Measurements from ENCODE around the gene THRB.

The THRB gene

DNA sequence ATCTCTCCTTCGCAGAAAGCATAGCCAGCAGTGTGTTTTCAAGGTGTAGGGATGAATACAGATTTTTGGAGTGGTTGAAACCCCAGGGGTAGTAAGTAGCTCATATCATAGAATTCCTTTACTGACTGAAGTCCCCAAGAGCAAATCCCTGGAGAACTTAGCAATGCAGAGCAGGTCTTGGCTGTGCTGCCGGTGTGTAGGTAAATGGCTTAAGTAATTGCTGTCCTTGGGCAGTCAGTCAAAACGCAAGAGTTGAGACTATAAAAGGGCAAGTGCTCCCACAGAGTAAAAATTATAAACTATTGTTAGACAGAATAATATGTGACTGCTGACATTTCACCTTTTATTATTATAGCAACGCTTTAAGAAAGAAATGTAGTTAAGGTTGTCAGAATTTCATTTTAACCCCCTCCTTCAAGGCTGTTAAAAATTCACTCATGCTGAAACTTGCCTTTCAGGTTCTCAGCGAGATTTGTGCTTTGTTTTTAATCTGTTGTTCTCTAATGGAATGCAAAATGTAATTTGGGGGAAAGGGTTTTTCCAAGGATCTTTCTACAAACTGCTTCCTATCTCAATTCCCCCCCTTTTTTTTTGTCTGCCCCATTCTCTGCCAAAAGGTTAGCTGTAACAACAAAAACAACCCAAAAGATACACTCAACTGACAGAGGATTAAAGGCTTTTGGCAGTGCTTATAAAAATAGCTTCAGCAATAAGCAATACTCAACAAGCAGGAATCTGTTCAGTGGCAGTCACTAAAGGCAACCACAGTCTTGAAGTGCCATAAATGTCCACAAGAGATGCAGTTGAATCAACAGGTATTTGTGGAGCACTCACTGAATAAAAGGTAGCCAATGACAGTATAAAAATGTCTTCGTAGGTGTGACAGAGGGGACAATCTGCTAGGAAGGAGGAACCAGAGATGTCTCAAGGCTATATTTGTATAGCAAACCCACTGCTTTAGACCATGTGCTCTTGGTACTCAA, 105.3 kb downstream of the THRB start:
- H3K4me3 ChIP-seq (ENCODE audit: low read depth, low read length), result no peak overlapping the region
- TF ChIP-seq, protein P1, sequence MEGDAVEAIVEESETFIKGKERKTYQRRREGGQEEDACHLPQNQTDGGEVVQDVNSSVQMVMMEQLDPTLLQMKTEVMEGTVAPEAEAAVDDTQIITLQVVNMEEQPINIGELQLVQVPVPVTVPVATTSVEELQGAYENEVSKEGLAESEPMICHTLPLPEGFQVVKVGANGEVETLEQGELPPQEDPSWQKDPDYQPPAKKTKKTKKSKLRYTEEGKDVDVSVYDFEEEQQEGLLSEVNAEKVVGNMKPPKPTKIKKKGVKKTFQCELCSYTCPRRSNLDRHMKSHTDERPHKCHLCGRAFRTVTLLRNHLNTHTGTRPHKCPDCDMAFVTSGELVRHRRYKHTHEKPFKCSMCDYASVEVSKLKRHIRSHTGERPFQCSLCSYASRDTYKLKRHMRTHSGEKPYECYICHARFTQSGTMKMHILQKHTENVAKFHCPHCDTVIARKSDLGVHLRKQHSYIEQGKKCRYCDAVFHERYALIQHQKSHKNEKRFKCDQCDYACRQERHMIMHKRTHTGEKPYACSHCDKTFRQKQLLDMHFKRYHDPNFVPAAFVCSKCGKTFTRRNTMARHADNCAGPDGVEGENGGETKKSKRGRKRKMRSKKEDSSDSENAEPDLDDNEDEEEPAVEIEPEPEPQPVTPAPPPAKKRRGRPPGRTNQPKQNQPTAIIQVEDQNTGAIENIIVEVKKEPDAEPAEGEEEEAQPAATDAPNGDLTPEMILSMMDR (conservative IDR thresholded peaks at IDR 0.05; ENCODE audit: low read depth, low read length), result no peak
- no peak for DNase-seq (ENCODE audit: low read depth)

GRCh38 chr3:24388611-24389010, 106.0 kb downstream of the THRB start:
- TF ChIP-seq, protein P1 (conservative IDR thresholded peaks at IDR 0.05; ENCODE audit: low read depth, low read length), result no peak
- DNase-seq (ENCODE audit: low read depth), result no peak
- H3K4me3 ChIP-seq (ENCODE audit: low read depth, low read length), result no peak overlapping the region

- no peak for DNase-seq (ENCODE audit: low read depth)
- no peak overlapping the region for H3K4me3 ChIP-seq (ENCODE audit: low read depth, low read length)
- TF ChIP-seq, protein P1 (conservative IDR thresholded peaks at IDR 0.05; ENCODE audit: low read depth, low read length), result no peak
Measured at GRCh38 chr3:24388159-24388558, 106.5 kb downstream of the THRB start.

- no peak overlapping the region for H3K4me3 ChIP-seq (ENCODE audit: low read depth, low read length)
- peak; percentile 57 for DNase-seq (ENCODE audit: low read depth)
- TF ChIP-seq, protein P1 (conservative IDR thresholded peaks at IDR 0.05; ENCODE audit: low read depth, low read length), result no peak
Measured at GRCh38 chr3:24387493-24387892, 107.2 kb downstream of the THRB start.

DNA sequence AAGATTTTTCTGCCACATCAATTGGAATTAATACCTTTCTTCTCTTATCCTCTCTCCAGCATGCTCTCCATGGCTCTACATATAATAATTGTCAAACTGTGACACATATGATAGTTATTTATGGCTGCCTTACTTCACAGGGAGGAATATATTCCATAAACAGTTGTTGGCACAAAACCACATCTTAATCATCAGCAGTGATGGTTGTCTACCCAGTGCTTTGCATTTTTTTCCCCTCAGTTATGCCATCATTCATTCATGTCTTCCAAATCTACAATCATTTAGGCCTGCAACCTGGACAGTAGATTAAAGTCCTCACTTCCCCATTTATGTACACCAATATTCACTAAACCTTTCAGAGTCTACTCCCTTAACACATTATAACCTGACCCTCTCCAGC, 107.7 kb downstream of the THRB start:
- no peak overlapping the region for H3K4me3 ChIP-seq (ENCODE audit: low read depth, low read length)
- peak; percentile 39 for DNase-seq (ENCODE audit: low read depth)
- TF ChIP-seq, protein P1 (conservative IDR thresholded peaks at IDR 0.05; ENCODE audit: low read depth, low read length), result no peak

GRCh38 chr3:24386458-24386857, 108.2 kb downstream of the THRB start:
- no peak for DNase-seq (ENCODE audit: low read depth)
- TF ChIP-seq, protein P1 (conservative IDR thresholded peaks at IDR 0.05; ENCODE audit: low read depth, low read length), result no peak
- no peak overlapping the region for H3K4me3 ChIP-seq (ENCODE audit: low read depth, low read length)
